ENCODE results near the gene CTRB2.

GRCh38 chr16:75160386-75160785, 46.6 kb downstream of the CTRB2 start:
- TF ChIP-seq POLR2A (IDR thresholded peaks at IDR 0.05) (no peak), CTCF (IDR thresholded peaks at IDR 0.05) (no peak), POLR2AphosphoS5 (IDR thresholded peaks at IDR 0.05) (no peak)

Data from breast epithelium (tissue), 3 donors.